Adipose tissue (tissue), 3 donors: ENCODE results near the gene ATP5PB. TPM values are rescaled to one million over a fixed set of nuclear protein-coding genes. Genes with fewer than 3 reads are reported as not detected.

ENCODE experiments used
- H3K27ac ChIP-seq: one replicate; pipeline ENCODE4 v1.5.1; 2013; ENCODE audit warnings: low read depth, low read length
- WGBS, 3 donors: extraction: QIAGEN DNeasy Blood & Tissue Kit; methylation state at CpG; one replicate each; pipeline ENCODE4 v1.1.7; 2013; 5-methylcytosine and 5-hydroxymethylcytosine counted together
- polyA plus RNA-seq, 3 donors: library from polyadenylated mRNA; stranded (reverse); fragments of 200-250 nt; gene quantifications; one replicate each; pipeline ENCODE4 v1.2.3, GENCODE V29; 2013
- donor health status: healthy with polysubstance abuse.
- donor health status: Bipolar disorder and iron deficiency.
- donor health status: healthy.

Gene ATP5PB
- polyA plus RNA-seq = 100 to 1,000 TPM; 144 to 252 (median 245) TPM

GRCh38 chr1:111448918-111449702 is at the start of gene ATP5PB, which contains the start of gene WDR77:
ATP5PB (plus strand) TSS chr1:111449464; CDS start chr1:111449542, 78 bp downstream.
WDR77 (minus strand) TSS chr1:111449256; CDS start chr1:111449169, 87 bp downstream.
- WGBS, 3 donors = 0% methylated on average over 47 to 54 of the region's 54 CpGs
- H3K27ac ChIP-seq = no peak within 1 kb of the TSS

GRCh38 chr1:111399792-111400610 is 49.3 kb upstream of the ATP5PB start:
- 29 to 35% (median 34%) methylated on average over 9 of the region's 9 CpGs for WGBS, 3 donors
- H3K27ac ChIP-seq = no peak overlapping the region

- WGBS, 3 donors = 84 to 93% (median 85%) methylated on average over 5 of the region's 5 CpGs
- H3K27ac ChIP-seq = no peak overlapping the region
Measured at GRCh38 chr1:111402083-111402482, 47.2 kb upstream of the ATP5PB start.

GRCh38 chr1:111404588-111404987 is 44.7 kb upstream of the ATP5PB start:
- H3K27ac ChIP-seq = no peak overlapping the region
- WGBS, 3 donors = 80 to 84% (median 81%) methylated on average over 4 of the region's 4 CpGs

GRCh38 chr1:111406321-111406768 is 42.9 kb upstream of the ATP5PB start:
- 0 to 2% (median 0%) methylated on average over 2 of the region's 2 CpGs for WGBS, 3 donors
- H3K27ac ChIP-seq = no peak overlapping the region

GRCh38 chr1:111407301-111407700 is 42.0 kb upstream of the ATP5PB start:
- H3K27ac ChIP-seq = no peak overlapping the region
- WGBS, 3 donors = 74 to 79% (median 77%) methylated on average over 6 of the region's 6 CpGs

GRCh38 chr1:111412839-111413238 is 36.4 kb upstream of the ATP5PB start:
- WGBS, 3 donors = 69 to 81% (median 77%) methylated on average over 2 of the region's 2 CpGs
- H3K27ac ChIP-seq = no peak overlapping the region

- 72 to 92% (median 82%) methylated on average over 2 of the region's 2 CpGs for WGBS, 3 donors
- H3K27ac ChIP-seq = no peak overlapping the region
Measured at GRCh38 chr1:111414756-111415155, 34.5 kb upstream of the ATP5PB start.

GRCh38 chr1:111415461-111415860 is 33.8 kb upstream of the ATP5PB start:
- 86 to 91% (median 88%) methylated on average over 3 of the region's 3 CpGs for WGBS, 3 donors

GRCh38 chr1:111417755-111418154 is 31.5 kb upstream of the ATP5PB start:
- H3K27ac ChIP-seq = no peak overlapping the region
- WGBS, 3 donors = 89 to 97% (median 96%) methylated on average over 1 of the region's 1 CpG

More at GRCh38 chr1:111415461-111415860, 33.8 kb upstream of the ATP5PB start:
- H3K27ac ChIP-seq = no peak overlapping the region

- H3K27ac ChIP-seq = no peak overlapping the region
- WGBS, 3 donors = 94 to 98% (median 97%) methylated on average over 1 of the region's 1 CpG
Measured at GRCh38 chr1:111419037-111419436, 30.2 kb upstream of the ATP5PB start.

- no peak overlapping the region for H3K27ac ChIP-seq
- 82 to 86% (median 84%) methylated on average over 5 of the region's 5 CpGs for WGBS, 3 donors
Measured at GRCh38 chr1:111420377-111420776, 28.9 kb upstream of the ATP5PB start.

- H3K27ac ChIP-seq = no peak overlapping the region
- WGBS, 3 donors = 78 to 81% (median 79%) methylated on average over 13 of the region's 13 CpGs
Measured at GRCh38 chr1:111422546-111423391, 26.5 kb upstream of the ATP5PB start.

- 93 to 97% (median 94%) methylated on average over 3 of the region's 3 CpGs for WGBS, 3 donors
Measured at GRCh38 chr1:111424281-111424680, 25.0 kb upstream of the ATP5PB start.

GRCh38 chr1:111436726-111437125 is 12.5 kb upstream of the ATP5PB start:
- 74 to 90% (median 74%) methylated on average over 3 of the region's 3 CpGs for WGBS, 3 donors
- H3K27ac ChIP-seq = no peak overlapping the region

More at GRCh38 chr1:111424281-111424680, 25.0 kb upstream of the ATP5PB start:
- no peak overlapping the region for H3K27ac ChIP-seq

- no peak overlapping the region for H3K27ac ChIP-seq
- WGBS, 3 donors = 65 to 92% (median 66%) methylated on average over 3 of the region's 3 CpGs
Measured at GRCh38 chr1:111439461-111440351, 9.6 kb upstream of the ATP5PB start.

GRCh38 chr1:111441573-111442192 is 7.6 kb upstream of the ATP5PB start:
- H3K27ac ChIP-seq = no peak overlapping the region
- 66 to 69% (median 68%) methylated on average over 9 of the region's 9 CpGs for WGBS, 3 donors
